ENCODE data around the gene NKAIN4. TPM values are rescaled to one million over a fixed set of nuclear protein-coding genes. Genes with fewer than 3 reads are reported as not detected.
A peak's percentile ranks its signal among the peaks of the same experiment; 100 is the strongest.

NKAIN4 gene
- total RNA-seq, 4 donors from 2014 or later, result 0.79 TPM; not detected in 3

DNA sequence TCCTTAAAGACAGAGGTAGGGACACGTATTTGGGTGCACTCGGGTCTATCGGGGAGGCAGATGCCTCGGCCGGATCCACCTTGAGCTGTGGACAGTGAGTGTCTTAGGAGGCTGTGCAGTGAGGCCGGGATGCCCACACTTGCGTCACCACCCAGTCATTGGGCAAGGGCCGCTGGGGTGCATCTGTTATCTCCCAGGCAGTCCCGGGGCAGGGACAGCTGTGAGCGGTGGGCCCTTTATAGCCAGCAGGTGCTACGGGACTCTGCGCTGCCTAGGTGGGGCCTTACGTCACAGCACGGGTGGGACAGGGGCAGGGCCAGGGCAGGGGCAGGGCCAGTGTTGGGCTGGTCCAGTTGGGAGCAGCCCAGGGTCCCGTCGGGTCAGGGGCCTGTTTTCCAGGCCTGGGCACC is 38.0 kb upstream of the NKAIN4 start:
- H3K36me3 ChIP-seq, result peaks cover 0 to 3% (median 0%) of the 10 kb centered on the region in 4 donors
- no peak for TF ChIP-seq POLR2AphosphoS5 (IDR thresholded peaks at IDR 0.05)
- no peak for TF ChIP-seq EP300 (IDR thresholded peaks at IDR 0.05; ENCODE audit: low read depth)
- no peak for TF ChIP-seq CTCF (IDR thresholded peaks at IDR 0.05)
- TF ChIP-seq POLR2A (IDR thresholded peaks at IDR 0.05), result no peak
- H3K4me1 ChIP-seq, result peaks cover 0 to 5% (median 0%) of the 10 kb centered on the region in 4 donors
- DNase-seq, result no peak
- no peak overlapping the region for H3K4me3 ChIP-seq
- intact Hi-C loops (cut with DNase I; ENCODE audit: low total_unique reads), result no loop called here
- H3K27ac ChIP-seq, result no peak overlapping the region
- WGBS, 2 donors (ENCODE audit: low coverage in 1 of 2), result 58% methylated on average over 15 of the region's 16 CpGs; no CpG with 5 or more reads in 1 of the 2 donors
- in situ Hi-C loops (cut with MboI; ENCODE audit: low pct_ligation_motif_present in 1 of 4, low pct_unique_long_range_greater_than_20kb in 1 of 4, low sequenced_read_pairs in 3 of 4), result no loop called here
- no peaks in the 10 kb centered on the region for H3K9me3 ChIP-seq
- peaks cover 44% of the 10 kb centered on the region for H3K27me3 ChIP-seq

DNA sequence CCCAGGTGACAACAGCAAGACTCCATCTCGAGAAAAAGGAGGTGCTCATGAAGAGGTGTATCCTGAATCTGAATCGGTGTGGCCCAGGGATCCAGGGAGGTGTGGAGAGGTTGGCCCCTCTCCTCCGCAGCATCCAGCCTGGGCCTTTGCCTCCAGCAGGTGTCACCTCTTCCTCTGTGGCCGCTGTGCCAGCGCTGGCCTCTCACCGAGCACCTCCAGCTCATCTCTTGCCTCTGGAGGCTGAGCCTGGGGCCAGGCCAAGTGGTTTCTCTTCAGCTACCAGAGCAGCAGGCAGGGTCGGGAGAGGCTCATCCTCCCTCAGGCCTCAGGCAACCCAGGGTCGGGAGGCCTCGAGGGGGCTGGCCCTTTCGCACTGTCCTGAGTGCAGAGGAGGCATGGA is 37.5 kb upstream of the NKAIN4 start:
- Histone ChIP-seq H3K9me3 (no peaks in the 10 kb centered on the region), H3K36me3 (peaks cover 0 to 3% (median 0%) of the 10 kb centered on the region in 4 donors), H3K4me3 (no peak overlapping the region), H3K4me1 (peaks cover 0 to 5% (median 0%) of the 10 kb centered on the region in 4 donors), H3K27me3 (peaks cover 39% of the 10 kb centered on the region), H3K27ac (no peak overlapping the region)
- TF ChIP-seq POLR2AphosphoS5 (IDR thresholded peaks at IDR 0.05), result no peak
- no peak for TF ChIP-seq CTCF (IDR thresholded peaks at IDR 0.05)
- TF ChIP-seq POLR2A (IDR thresholded peaks at IDR 0.05), result no peak
- no peak for TF ChIP-seq EP300 (IDR thresholded peaks at IDR 0.05; ENCODE audit: low read depth)
- in situ Hi-C loops (cut with MboI; ENCODE audit: low pct_ligation_motif_present in 1 of 4, low pct_unique_long_range_greater_than_20kb in 1 of 4, low sequenced_read_pairs in 3 of 4) (no loop called here), intact Hi-C loops (cut with DNase I; ENCODE audit: low total_unique reads) (no loop called here)
- DNase-seq, result no peak
- 63 to 75% methylated on average over 6 to 10 of the region's 10 CpGs for WGBS, 2 donors (ENCODE audit: low coverage in 1 of 2)

DNA sequence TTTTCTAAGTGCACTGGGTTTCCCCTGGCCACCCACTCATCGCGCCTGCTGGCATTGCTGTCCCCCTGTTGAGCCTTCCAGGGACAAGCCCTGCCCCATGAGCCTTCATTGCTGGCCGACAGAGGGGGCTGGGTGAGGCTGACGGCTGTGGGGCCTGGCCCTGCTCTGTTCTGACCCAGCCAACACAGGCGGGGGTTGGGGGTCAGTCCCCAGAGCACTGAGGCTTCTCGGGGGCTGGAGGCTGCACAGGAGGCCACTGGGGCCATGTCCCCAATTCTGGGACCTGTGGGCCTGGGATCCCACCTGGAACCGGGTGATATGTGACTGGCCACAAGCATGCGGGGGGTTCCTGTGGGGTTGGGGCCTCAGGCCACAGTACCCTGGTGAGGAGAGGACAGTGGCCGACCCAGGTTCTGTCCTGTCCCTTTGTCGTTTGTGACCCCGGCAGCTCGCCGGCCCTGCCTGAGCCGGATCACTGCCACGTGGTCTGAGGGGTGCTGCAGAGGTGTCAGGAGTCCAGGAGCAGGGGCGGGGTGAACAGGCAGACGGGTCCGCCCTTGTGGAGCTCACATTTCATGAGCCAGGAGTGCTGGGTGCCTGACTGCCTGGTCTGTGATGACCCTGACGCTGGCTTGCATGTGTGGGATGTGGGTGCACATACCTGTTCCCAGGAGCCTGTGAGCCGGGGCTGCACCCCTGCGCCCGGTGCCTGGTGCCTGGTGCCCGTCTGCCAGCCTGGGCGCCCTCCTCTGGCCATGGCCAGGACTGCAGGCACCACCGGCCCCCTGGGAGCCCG is 36.6 kb upstream of the NKAIN4 start:
- no peak overlapping the region for H3K27ac ChIP-seq
- H3K36me3 ChIP-seq, result peaks cover 0 to 3% (median 0%) of the 10 kb centered on the region in 4 donors
- H3K4me3 ChIP-seq, result no peak overlapping the region
- intact Hi-C loops (cut with DNase I; ENCODE audit: low total_unique reads), result no loop called here
- in situ Hi-C loops (cut with MboI; ENCODE audit: low pct_ligation_motif_present in 1 of 4, low pct_unique_long_range_greater_than_20kb in 1 of 4, low sequenced_read_pairs in 3 of 4), result no loop called here
- DNase-seq, result peak; percentile 41
- peaks cover 30% of the 10 kb centered on the region for H3K27me3 ChIP-seq
- TF ChIP-seq CTCF (IDR thresholded peaks at IDR 0.05), result peak; percentile 48 to 74 (median 69)
- TF ChIP-seq EP300 (IDR thresholded peaks at IDR 0.05; ENCODE audit: low read depth), result no peak
- TF ChIP-seq POLR2A (IDR thresholded peaks at IDR 0.05), result no peak
- WGBS, 2 donors (ENCODE audit: low coverage in 1 of 2), result 29% methylated on average over 19 of the region's 26 CpGs; no CpG with 5 or more reads in 1 of the 2 donors
- peaks cover 0 to 5% (median 0%) of the 10 kb centered on the region in 4 donors for H3K4me1 ChIP-seq
- H3K9me3 ChIP-seq, result no peaks in the 10 kb centered on the region

GRCh38 chr20:63290136-63290676 is 35.9 kb upstream of the NKAIN4 start:
- in situ Hi-C loops (cut with MboI; ENCODE audit: low pct_ligation_motif_present in 1 of 4, low pct_unique_long_range_greater_than_20kb in 1 of 4, low sequenced_read_pairs in 3 of 4), result no loop called here

More at GRCh38 chr20:63290136-63290676, 35.9 kb upstream of the NKAIN4 start:
- no peaks in the 10 kb centered on the region for H3K9me3 ChIP-seq
- H3K27me3 ChIP-seq, result peaks cover 23% of the 10 kb centered on the region
- H3K4me3 ChIP-seq, result no peak overlapping the region
- TF ChIP-seq POLR2A (IDR thresholded peaks at IDR 0.05) (no peak), EP300 (IDR thresholded peaks at IDR 0.05; ENCODE audit: low read depth) (no peak), POLR2AphosphoS5 (IDR thresholded peaks at IDR 0.05) (no peak), CTCF (IDR thresholded peaks at IDR 0.05) (no peak)
- intact Hi-C loops (cut with DNase I; ENCODE audit: low total_unique reads), result no loop called here
- no peak for DNase-seq
- peaks cover 0 to 3% (median 0%) of the 10 kb centered on the region in 4 donors for H3K36me3 ChIP-seq
- 74% methylated on average over 12 of the region's 17 CpGs; no CpG with 5 or more reads in 1 of the 2 donors for WGBS, 2 donors (ENCODE audit: low coverage in 1 of 2)
- no peak overlapping the region for H3K27ac ChIP-seq
- peaks cover 0 to 5% (median 0%) of the 10 kb centered on the region in 4 donors for H3K4me1 ChIP-seq

All from transverse colon (tissue), 4 donors.